ENCODE results near the gene PHF2.

PHF2 gene

GRCh38 chr9:93555370-93555769 is 21.0 kb upstream of the PHF2 start:
- Histone ChIP-seq H3K9me3 (ENCODE audit: control insufficient read depth, insufficient read depth, low read depth, low read length) (no peaks in the 10 kb centered on the region), H3K36me3 (ENCODE audit: control insufficient read depth in 2 of 2, insufficient read depth in 1 of 2, low read length in 2 of 2) (peaks cover 4 to 85% of the 10 kb centered on the region in 2 experiments; a peak in 2 of 3 replicates), H3K4me3 (ENCODE audit: low read depth, low read length) (no peak overlapping the region), H3K4me1 (ENCODE audit: control insufficient read depth, insufficient read depth, low read length) (no peaks in the 10 kb centered on the region), H3K27ac (ENCODE audit: extremely low read depth, low read depth, low read length) (no peak overlapping the region)
- TF ChIP-seq ZNF311 (tag by site-specific recombination; IDR thresholded peaks at IDR 0.05; ENCODE audit: borderline replicate concordance) (no peak), ZNF580 (tag by site-specific recombination; IDR thresholded peaks at IDR 0.05) (no peak), ZNF660 (tag by site-specific recombination; IDR thresholded peaks at IDR 0.05) (no peak), ZNF768 (tag by site-specific recombination; IDR thresholded peaks at IDR 0.05) (no peak), ZNF791 (tag by site-specific recombination; IDR thresholded peaks at IDR 0.05) (no peak), KLF17 (tag by site-specific recombination; IDR thresholded peaks at IDR 0.05) (no peak), BCL6B (tag by site-specific recombination; IDR thresholded peaks at IDR 0.05) (no peak), ZNF701 (tag by site-specific recombination; IDR thresholded peaks at IDR 0.05) (no peak)
- CTCF ChIA-PET, result interaction anchor here (7.4 kb wide), 1 partner anchor 11 kb away, joined by 50 read pairs; no protein-coding TSS in a partner anchor
- POLR2A ChIA-PET, result no interaction called here

- H3K9me3 ChIP-seq (ENCODE audit: control insufficient read depth, insufficient read depth, low read depth, low read length), result no peaks in the 10 kb centered on the region
- no peak overlapping the region for H3K27ac ChIP-seq (ENCODE audit: extremely low read depth, low read depth, low read length)
- TF ChIP-seq ZNF670 (tag by site-specific recombination; IDR thresholded peaks at IDR 0.05; ENCODE audit: low read depth) (no peak), ZNF48 (tag by site-specific recombination; IDR thresholded peaks at IDR 0.05) (no peak), HOXA7 (CRISPR knock-in tag; IDR thresholded peaks at IDR 0.05; ENCODE audit: borderline replicate concordance) (no peak), ZNF704 (tag by site-specific recombination; IDR thresholded peaks at IDR 0.05) (no peak), ZFP37 (tag by site-specific recombination; IDR thresholded peaks at IDR 0.05) (no peak), ZNF221 (tag by site-specific recombination; IDR thresholded peaks at IDR 0.05; ENCODE audit: borderline replicate concordance) (no peak), ZNF354C (tag by site-specific recombination; IDR thresholded peaks at IDR 0.05; ENCODE audit: borderline replicate concordance, low read depth) (no peak)
- H3K4me1 ChIP-seq (ENCODE audit: control insufficient read depth, insufficient read depth, low read length), result no peaks in the 10 kb centered on the region
- H3K36me3 ChIP-seq (ENCODE audit: control insufficient read depth in 2 of 2, insufficient read depth in 1 of 2, low read length in 2 of 2), result peaks cover 16 to 89% of the 10 kb centered on the region in 2 experiments; a peak in 2 of 3 replicates
- H3K4me3 ChIP-seq (ENCODE audit: low read depth, low read length), result no peak overlapping the region
- CTCF ChIA-PET, result interaction anchor here (0.6 to 7.4 kb wide), 2 partner anchors 9 to 127 kb away, joined by 3 to 50 read pairs; no protein-coding TSS in a partner anchor
- POLR2A ChIA-PET, result interaction anchor here (0.6 kb wide), 2 partner anchors 17 to 454 kb away, joined by 3 to 6 read pairs; no protein-coding TSS in a partner anchor
Measured at GRCh38 chr9:93557366-93558137, 18.8 kb upstream of the PHF2 start.

GRCh38 chr9:93558503-93558902 is 17.9 kb upstream of the PHF2 start:
- Histone ChIP-seq H3K4me3 (ENCODE audit: low read depth, low read length) (no peak overlapping the region), H3K9me3 (ENCODE audit: control insufficient read depth, insufficient read depth, low read depth, low read length) (no peaks in the 10 kb centered on the region), H3K4me1 (ENCODE audit: control insufficient read depth, insufficient read depth, low read length) (no peaks in the 10 kb centered on the region), H3K27ac (ENCODE audit: extremely low read depth, low read depth, low read length) (no peak overlapping the region), H3K36me3 (ENCODE audit: control insufficient read depth in 2 of 2, insufficient read depth in 1 of 2, low read length in 2 of 2) (peaks cover 18 to 90% of the 10 kb centered on the region in 2 experiments; a peak in 2 of 3 replicates)
- no peak for TF ChIP-seq ZSCAN18 (tag by site-specific recombination; IDR thresholded peaks at IDR 0.05)
- TF ChIP-seq ZNF398 (tag by site-specific recombination; IDR thresholded peaks at IDR 0.05), result no peak
- no peak for TF ChIP-seq SP7 (tag by site-specific recombination; IDR thresholded peaks at IDR 0.05)
- no peak for TF ChIP-seq ZNF549 (tag by site-specific recombination; IDR thresholded peaks at IDR 0.05)
- TF ChIP-seq SALL2 (tag by site-specific recombination; IDR thresholded peaks at IDR 0.05; ENCODE audit: borderline replicate concordance), result no peak
- TF ChIP-seq YY2 (tag by site-specific recombination; IDR thresholded peaks at IDR 0.05), result no peak
- no peak for TF ChIP-seq ZFP3 (tag by site-specific recombination; IDR thresholded peaks at IDR 0.05; ENCODE audit: low read depth)
- TF ChIP-seq ZFHX2 (tag by site-specific recombination; conservative IDR thresholded peaks at IDR 0.05), result no peak
- no peak for TF ChIP-seq KLF7 (tag by site-specific recombination; IDR thresholded peaks at IDR 0.05; ENCODE audit: borderline replicate concordance)
- POLR2A ChIA-PET, result interaction anchor here (0.6 kb wide), 1 partner anchor 16 kb away, joined by 6 read pairs; no protein-coding TSS in a partner anchor
- CTCF ChIA-PET, result interaction anchor here (7.4 kb wide), 1 partner anchor 8 kb away, joined by 50 read pairs; no protein-coding TSS in a partner anchor

All from HEK293 (cell line).